Mesenchymal stem cell (in vitro differentiated cells and primary cell): ENCODE data around the gene MBIP.

Experiments
- DNase-seq: peaks from one replicate; pipeline ENCODE4 v3.0.0-alpha.2; 2013
- H2AFZ ChIP-seq: one replicate; pipeline ENCODE4 v1.6.1; 2013; ENCODE audit warnings: low read depth, mild to moderate bottlenecking, control low read depth, inconsistent platforms, low read length, moderate library complexity
- H2AK5ac ChIP-seq: 2 replicates; pipeline ENCODE4 v1.6.1; 2013; ENCODE audit warnings: low read length, moderate library complexity, mild to moderate bottlenecking, inconsistent platforms; ENCODE audit not compliant: severe bottlenecking
- H2BK120ac ChIP-seq: one replicate; pipeline ENCODE4 v1.6.1; 2013; ENCODE audit warnings: low read depth, mild to moderate bottlenecking, inconsistent platforms, low read length, moderate library complexity
- H2BK12ac ChIP-seq, 2 experiments: one replicate each; pipeline ENCODE4 v1.6.1; 2013; ENCODE audit warnings: inconsistent platforms in 2 of 2, low read length in 2 of 2, mild to moderate bottlenecking in 2 of 2, moderate library complexity in 2 of 2, control low read depth in 1 of 2
- H2BK15ac ChIP-seq: one replicate; pipeline ENCODE4 v1.6.1; 2013; ENCODE audit warnings: mild to moderate bottlenecking, low read depth, inconsistent platforms; ENCODE audit not compliant: poor library complexity, severe bottlenecking
- H2BK5ac ChIP-seq: 2 replicates; pipeline ENCODE4 v1.6.1; 2013; ENCODE audit warnings: low read depth, mild to moderate bottlenecking, low read length, control low read depth, inconsistent platforms; ENCODE audit not compliant: poor library complexity, severe bottlenecking
- H3K14ac ChIP-seq, 2 experiments: one replicate each; pipeline ENCODE4 v1.6.1; 2013; ENCODE audit warnings: inconsistent platforms in 2 of 2, low read length in 2 of 2, control low read depth in 1 of 2, mild to moderate bottlenecking in 1 of 2, moderate library complexity in 1 of 2
- H3K18ac ChIP-seq, 2 experiments: one replicate each; pipeline ENCODE4 v1.6.1; 2013; ENCODE audit warnings: inconsistent platforms in 2 of 2, low read length in 2 of 2, control low read depth in 1 of 2, low read depth in 1 of 2, mild to moderate bottlenecking in 1 of 2
- H3K23ac ChIP-seq, 2 experiments: one replicate each; pipeline ENCODE4 v1.6.1; 2013; ENCODE audit warnings: inconsistent platforms in 2 of 2, low read length in 2 of 2, mild to moderate bottlenecking in 2 of 2, moderate library complexity in 2 of 2, control low read depth in 1 of 2
- H3K27ac ChIP-seq: 2 replicates; pipeline ENCODE4 v1.5.1; 2013; ENCODE audit warnings: mild to moderate bottlenecking, moderate library complexity, low read length, control low read depth, inconsistent platforms; ENCODE audit not compliant: poor library complexity, severe bottlenecking
- H3K27me3 ChIP-seq, 2 experiments: 2 replicates each; pipeline versions ENCODE4 v1.6.1 to v1.7.0; 2013; ENCODE audit warnings: low read length in 2 of 2, mild to moderate bottlenecking in 2 of 2, moderate library complexity in 2 of 2, control low read depth in 1 of 2, inconsistent platforms in 1 of 2; ENCODE audit not compliant: control insufficient read depth in 1 of 2, insufficient read depth in 1 of 2
- H3K36me3 ChIP-seq, 2 experiments: 2 replicates each; pipeline versions ENCODE4 v1.6.1 to v1.7.0; 2013; ENCODE audit warnings: low read length in 2 of 2, control low read depth in 1 of 2, inconsistent platforms in 1 of 2, low read depth in 1 of 2, mild to moderate bottlenecking in 1 of 2; ENCODE audit not compliant: insufficient read depth in 2 of 2, control insufficient read depth in 1 of 2
- H3K4ac ChIP-seq, 2 experiments: one replicate each; pipeline ENCODE4 v1.6.1; 2013; ENCODE audit warnings: inconsistent platforms in 2 of 2, low read length in 2 of 2, mild to moderate bottlenecking in 2 of 2, moderate library complexity in 2 of 2, control low read depth in 1 of 2, low read depth in 1 of 2
- H3K4me1 ChIP-seq: 2 replicates; pipeline ENCODE4 v1.6.1; 2013; ENCODE audit warnings: low read depth, low read length, control low read depth; ENCODE audit not compliant: control insufficient read depth, insufficient read depth
- H3K4me2 ChIP-seq: 2 replicates; pipeline ENCODE4 v1.6.1; 2013; ENCODE audit warnings: low read length, mild to moderate bottlenecking, inconsistent platforms; ENCODE audit not compliant: poor library complexity, severe bottlenecking
- H3K4me3 ChIP-seq, 2 experiments: 2 replicates each; pipeline versions ENCODE4 v1.5.1 to v1.7.0; 2013; ENCODE audit warnings: low read length in 2 of 2, mild to moderate bottlenecking in 2 of 2, control low read depth in 1 of 2, low read depth in 1 of 2; ENCODE audit not compliant: insufficient read depth in 1 of 2
- H3K79me1 ChIP-seq: replicated peaks from 2 replicates; pipeline ENCODE4 v1.6.1; 2013; ENCODE audit warnings: mild to moderate bottlenecking, control low read depth, low read length, inconsistent platforms; ENCODE audit not compliant: poor library complexity, severe bottlenecking
- H3K9ac ChIP-seq: 2 replicates; pipeline ENCODE4 v1.7.0; 2013; ENCODE audit warnings: mild to moderate bottlenecking, low read length, moderate library complexity
- H3K9me3 ChIP-seq: 2 replicates; pipeline ENCODE4 v1.7.0; 2013; ENCODE audit warnings: mild to moderate bottlenecking, low read length; ENCODE audit not compliant: control insufficient read depth
- H4K8ac ChIP-seq: one replicate; pipeline ENCODE4 v1.6.1; 2013; ENCODE audit warnings: inconsistent platforms, mild to moderate bottlenecking, low read length, moderate library complexity
- H4K91ac ChIP-seq: one replicate; pipeline ENCODE4 v1.6.1; 2013; ENCODE audit warnings: mild to moderate bottlenecking, low read length, inconsistent platforms
- WGBS: methylation state at CpG from one replicate; pipeline ENCODE4 v1.1.7; 2013; ENCODE audit warnings: mixed read lengths; 5-methylcytosine and 5-hydroxymethylcytosine counted together

Gene MBIP

GRCh38 chr14:36300337-36300736, 20.1 kb downstream of the MBIP start:
- H2BK120ac ChIP-seq: no peak overlapping the region
- H2BK12ac ChIP-seq: no peak overlapping the region
- H3K4me3 ChIP-seq: no peak overlapping the region
- H3K79me1 ChIP-seq: peaks cover 4% of the 10 kb centered on the region
- H3K23ac ChIP-seq: no peak overlapping the region
- no peak overlapping the region for H2BK15ac ChIP-seq
- H3K4ac ChIP-seq: no peak overlapping the region
- no peak overlapping the region for H3K14ac ChIP-seq
- no peaks in the 10 kb centered on the region for H3K9me3 ChIP-seq
- H3K18ac ChIP-seq: no peak overlapping the region
- H3K36me3 ChIP-seq: peaks cover 8 to 79% of the 10 kb centered on the region in 2 experiments
- H3K27me3 ChIP-seq: no peaks in the 10 kb centered on the region
- H3K4me1 ChIP-seq: no peaks in the 10 kb centered on the region
- no peak overlapping the region for H4K91ac ChIP-seq
- no peak overlapping the region for H2AFZ ChIP-seq
- H2BK5ac ChIP-seq: no peak overlapping the region
- no peak overlapping the region for H2AK5ac ChIP-seq
- DNase-seq: peak; percentile 18
- no peak overlapping the region for H3K9ac ChIP-seq
- no peak overlapping the region for H3K27ac ChIP-seq
- H3K4me2 ChIP-seq: no peak overlapping the region
- no peak overlapping the region for H4K8ac ChIP-seq

GRCh38 chr14:36295642-36296627, 24.5 kb downstream of the MBIP start:
- Histone ChIP-seq H3K4me3 (no peak overlapping the region), H2BK12ac (no peak overlapping the region), H2BK15ac (no peak overlapping the region), H4K91ac (no peak overlapping the region), H3K36me3 (peaks cover 4 to 45% of the 10 kb centered on the region in 2 experiments), H3K4me1 (no peaks in the 10 kb centered on the region), H3K27ac (no peak overlapping the region), H3K9ac (no peak overlapping the region), H3K27me3 (no peaks in the 10 kb centered on the region), H3K23ac (no peak overlapping the region), H3K18ac (no peak overlapping the region), H3K9me3 (no peaks in the 10 kb centered on the region), H4K8ac (no peak overlapping the region), H2BK120ac (no peak overlapping the region), H3K79me1 (no peaks in the 10 kb centered on the region), H3K4me2 (no peak overlapping the region), H3K14ac (no peak overlapping the region), H3K4ac (no peak overlapping the region), H2AK5ac (no peak overlapping the region), H2BK5ac (no peak overlapping the region), H2AFZ (no peak overlapping the region)
- 47% methylated on average over 3 of the region's 4 CpGs for WGBS
- DNase-seq: no peak

- Histone ChIP-seq H2BK15ac (no peak overlapping the region), H3K27ac (no peak overlapping the region), H3K4me3 (no peak overlapping the region), H3K14ac (no peak overlapping the region), H3K9me3 (no peaks in the 10 kb centered on the region), H4K91ac (no peak overlapping the region), H3K36me3 (peaks cover 4 to 41% of the 10 kb centered on the region in 2 experiments), H3K27me3 (no peaks in the 10 kb centered on the region), H3K4me2 (no peak overlapping the region), H3K9ac (no peak overlapping the region), H3K4ac (no peak overlapping the region), H3K79me1 (no peaks in the 10 kb centered on the region), H4K8ac (no peak overlapping the region), H2AFZ (no peak overlapping the region), H2BK12ac (no peak overlapping the region), H3K4me1 (no peaks in the 10 kb centered on the region), H2BK5ac (no peak overlapping the region), H3K23ac (no peak overlapping the region), H2AK5ac (no peak overlapping the region), H3K18ac (no peak overlapping the region), H2BK120ac (no peak overlapping the region)
- 100% methylated on average over 3 of the region's 4 CpGs for WGBS
- no peak for DNase-seq
Observed at GRCh38 chr14:36294543-36294942, 25.9 kb downstream of the MBIP start.

GRCh38 chr14:36293824-36294223, 26.6 kb downstream of the MBIP start:
- WGBS: no CpG with 5 or more reads among the region's 1 CpG
- no peak overlapping the region for H3K27ac ChIP-seq
- H2BK5ac ChIP-seq: no peak overlapping the region

More at GRCh38 chr14:36293824-36294223, 26.6 kb downstream of the MBIP start:
- Histone ChIP-seq H3K18ac (no peak overlapping the region), H3K23ac (no peak overlapping the region), H3K9ac (no peak overlapping the region), H3K4me1 (no peaks in the 10 kb centered on the region), H3K9me3 (no peaks in the 10 kb centered on the region), H2AK5ac (no peak overlapping the region), H3K79me1 (no peaks in the 10 kb centered on the region), H3K4ac (no peak overlapping the region), H4K8ac (no peak overlapping the region), H3K36me3 (peaks cover 4 to 34% of the 10 kb centered on the region in 2 experiments), H3K4me3 (no peak overlapping the region), H4K91ac (no peak overlapping the region), H2BK15ac (no peak overlapping the region), H2BK120ac (no peak overlapping the region), H3K14ac (no peak overlapping the region), H2BK12ac (no peak overlapping the region), H3K27me3 (no peaks in the 10 kb centered on the region), H2AFZ (no peak overlapping the region), H3K4me2 (no peak overlapping the region)
- peak; percentile 68 for DNase-seq
